HEK293T (cell line): ENCODE results near the gene C1orf52.

Experiments used
- ARNT ChIP-seq: fragments of 450-650 bp; IDR thresholded peaks from 2 replicates; pipeline ENCODE4 v1.6.1; 2017; ENCODE audit warnings: mild to moderate bottlenecking
- BHLHE40 ChIP-seq: fragments of 450-650 bp; IDR thresholded peaks from 2 replicates; pipeline ENCODE4 v1.6.1; 2016; ENCODE audit warnings: mild to moderate bottlenecking, moderate library complexity, borderline replicate concordance
- CTBP1 ChIP-seq: fragments of 450-650 bp; IDR thresholded peaks from 2 replicates; pipeline ENCODE4 v1.6.1; 2016; ENCODE audit warnings: borderline replicate concordance
- FOXA1 ChIP-seq: fragments of 450-650 bp; IDR thresholded peaks from 2 replicates; pipeline ENCODE4 v1.6.1; 2016; ENCODE audit warnings: mild to moderate bottlenecking
- FOXK2 ChIP-seq: fragments of 450-650 bp; IDR thresholded peaks from 2 replicates; pipeline ENCODE4 v1.6.1; 2016; ENCODE audit warnings: mild to moderate bottlenecking
- FOXM1 ChIP-seq: fragments of 450-650 bp; IDR thresholded peaks from 2 replicates; pipeline ENCODE4 v1.6.1; 2017; ENCODE audit warnings: mild to moderate bottlenecking, borderline replicate concordance
- HDGF ChIP-seq: fragments of 450-650 bp; IDR thresholded peaks from 2 replicates; pipeline ENCODE4 v1.6.1; 2017; ENCODE audit warnings: antibody characterized with exemption, borderline replicate concordance
- L3MBTL2 ChIP-seq: fragments of 450-650 bp; conservative IDR thresholded peaks from 2 replicates; pipeline ENCODE4 v1.6.1; 2016; ENCODE audit warnings: mild to moderate bottlenecking
- SP1 ChIP-seq: fragments of 450-650 bp; IDR thresholded peaks from 2 replicates; pipeline ENCODE4 v1.6.1; 2017
- TARDBP ChIP-seq: fragments of 450-650 bp; IDR thresholded peaks from 2 replicates; pipeline ENCODE4 v1.6.1; 2016
- TF ChIP-seq, protein P1 (sequence below): fragments of 450-650 bp; IDR thresholded peaks from 2 replicates; pipeline ENCODE4 v1.6.1; 2016

DNA sequence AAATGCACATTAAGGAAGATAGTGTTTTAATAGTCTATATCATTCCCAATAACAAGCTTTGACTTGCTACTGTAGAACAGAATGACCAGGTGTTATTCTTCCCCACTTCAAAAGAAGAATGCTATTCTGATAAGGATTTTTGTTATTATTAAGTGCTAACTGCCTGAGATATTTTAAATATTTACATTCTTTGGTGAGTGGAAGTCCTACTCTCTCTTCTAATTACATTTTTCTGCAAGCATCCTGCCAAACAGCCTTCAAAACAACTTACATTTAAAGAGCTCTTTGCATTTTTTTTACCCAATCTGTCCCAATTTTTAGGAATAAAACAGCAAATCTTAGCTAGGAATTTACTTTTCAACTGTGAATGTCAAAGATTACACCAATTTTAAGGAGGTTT lies 35.2 kb downstream of the C1orf52 start:
- no peak for TF ChIP-seq FOXA1
- TF ChIP-seq BHLHE40 = no peak
- TF ChIP-seq HDGF = no peak
- no peak for TF ChIP-seq ARNT
- no peak for TF ChIP-seq L3MBTL2
- no peak for TF ChIP-seq CTBP1
- no peak for TF ChIP-seq FOXK2
- no peak for TF ChIP-seq SP1
- no peak for TF ChIP-seq FOXM1
- TF ChIP-seq, protein P1, sequence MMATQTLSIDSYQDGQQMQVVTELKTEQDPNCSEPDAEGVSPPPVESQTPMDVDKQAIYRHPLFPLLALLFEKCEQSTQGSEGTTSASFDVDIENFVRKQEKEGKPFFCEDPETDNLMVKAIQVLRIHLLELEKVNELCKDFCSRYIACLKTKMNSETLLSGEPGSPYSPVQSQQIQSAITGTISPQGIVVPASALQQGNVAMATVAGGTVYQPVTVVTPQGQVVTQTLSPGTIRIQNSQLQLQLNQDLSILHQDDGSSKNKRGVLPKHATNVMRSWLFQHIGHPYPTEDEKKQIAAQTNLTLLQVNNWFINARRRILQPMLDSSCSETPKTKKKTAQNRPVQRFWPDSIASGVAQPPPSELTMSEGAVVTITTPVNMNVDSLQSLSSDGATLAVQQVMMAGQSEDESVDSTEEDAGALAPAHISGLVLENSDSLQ = no peak
- no peak for TF ChIP-seq TARDBP
